Upper lobe of left lung (tissue), 6 donors: ENCODE results near the gene FTSJ3. TPM values are rescaled to one million over a fixed set of nuclear protein-coding genes. Genes with fewer than 3 reads are reported as not detected.

Experiments used
- ATAC-seq, 2 donors: fragments of 200-7000 bp; cut with Tn5 transposase; one replicate each; pipeline ENCODE4 v1.9.1; 2022; ENCODE audit warnings: mild to moderate bottlenecking in 2 of 2, moderate library complexity in 2 of 2; ENCODE audit not compliant: low FRiP score in 2 of 2
- DNase-seq, 2 donors: peaks; one replicate each; pipeline ENCODE4 v3.0.0-alpha.2; 2019 to 2020
- H3K27ac ChIP-seq, 4 donors: fragments of 200-600 bp; sonication (generic); one replicate each; pipeline ENCODE4 v1.5.1; 2016 to 2019
- H3K27me3 ChIP-seq, 4 donors: fragments of 200-600 bp; sonication (generic); one replicate each; pipeline ENCODE4 v1.5.1; 2017 to 2019
- H3K36me3 ChIP-seq, 4 donors: fragments of 200-600 bp; sonication (generic); one replicate each; pipeline ENCODE4 v1.5.1; 2016 to 2019
- H3K4me1 ChIP-seq, 4 donors: fragments of 200-600 bp; sonication (generic); one replicate each; pipeline ENCODE4 v1.5.1; 2018 to 2019
- H3K4me3 ChIP-seq, 4 donors: fragments of 200-600 bp; sonication (generic); one replicate each; pipeline ENCODE4 v1.5.1; 2017 to 2019; ENCODE audit warnings: mild to moderate bottlenecking in 2 of 4, moderate library complexity in 1 of 4
- H3K9me3 ChIP-seq, 4 donors: fragments of 200-600 bp; sonication (generic); one replicate each; pipeline ENCODE4 v1.5.1; 2018 to 2019
- EP300 ChIP-seq, 4 donors: sonication (generic); formaldehyde crosslinking; IDR thresholded peaks; one replicate each; pipeline ENCODE4 v1.5.1; 2017; ENCODE audit warnings: antibody characterized with exemption in 4 of 4, control low read depth in 2 of 4
- POLR2A ChIP-seq, 4 donors: fragments of 450-650 bp; IDR thresholded peaks; one replicate each; pipeline ENCODE4 v1.5.1; 2016 to 2017; ENCODE audit warnings: antibody characterized with exemption in 4 of 4, mild to moderate bottlenecking in 2 of 4
- POLR2AphosphoS5 ChIP-seq, 2 donors: sonication (generic); formaldehyde crosslinking; IDR thresholded peaks; one replicate each; pipeline ENCODE4 v1.5.1; 2017; ENCODE audit warnings: antibody characterized with exemption in 2 of 2
- WGBS, 2 donors: methylation state at CpG; one replicate each; pipeline ENCODE4 v1.1.5; 2017 to 2018; 5-methylcytosine and 5-hydroxymethylcytosine counted together
- total RNA-seq, 6 donors: library from RNA; depleted of rRNA in 4 of 6; stranded (reverse); fragments of >200 nt in 4 of 6; gene quantifications; one replicate each; pipeline versions ENCODE4 v1.1.0 to v1.2.1, GENCODE V29; 2016 to 2021
- TF ChIP-seq, protein P1 (sequence below), 6 experiments: fragments of 450-650 bp in 4 of 6; fragments of 200-600 bp in 2 of 6; sonication (generic) in 2 of 6; IDR thresholded peaks; one replicate each; pipeline ENCODE4 v1.5.1; 2016 to 2019; ENCODE audit warnings: antibody characterized with exemption in 6 of 6
- donor health status: DM: no; HTN: no; CAD: no; lungs with moderate emphysema.
- donor health status: DM: no; HTN: yes; CAD: no; lungs with severe emphysema.

Gene FTSJ3
- total RNA-seq, 6 donors from 2014 or later, result 24.7 to 75.4 (median 41.8) TPM

- Histone ChIP-seq H3K4me3 (no peak overlapping the region), H3K36me3 (peaks cover 30 to 58% (median 52%) of the 10 kb centered on the region in 4 donors), H3K9me3 (no peaks in the 10 kb centered on the region), H3K4me1 (peaks cover 44 to 58% (median 54%) of the 10 kb centered on the region in 4 donors), H3K27me3 (no peaks in the 10 kb centered on the region), H3K27ac (peak overlapping the region in 3 of 4 donors; percentile 96 to 97 (median 97))
- no peak for DNase-seq
- no peak for ATAC-seq
- WGBS, 2 donors, result 94 to 95% methylated on average over 7 of the region's 7 CpGs
- TF ChIP-seq, protein P1, sequence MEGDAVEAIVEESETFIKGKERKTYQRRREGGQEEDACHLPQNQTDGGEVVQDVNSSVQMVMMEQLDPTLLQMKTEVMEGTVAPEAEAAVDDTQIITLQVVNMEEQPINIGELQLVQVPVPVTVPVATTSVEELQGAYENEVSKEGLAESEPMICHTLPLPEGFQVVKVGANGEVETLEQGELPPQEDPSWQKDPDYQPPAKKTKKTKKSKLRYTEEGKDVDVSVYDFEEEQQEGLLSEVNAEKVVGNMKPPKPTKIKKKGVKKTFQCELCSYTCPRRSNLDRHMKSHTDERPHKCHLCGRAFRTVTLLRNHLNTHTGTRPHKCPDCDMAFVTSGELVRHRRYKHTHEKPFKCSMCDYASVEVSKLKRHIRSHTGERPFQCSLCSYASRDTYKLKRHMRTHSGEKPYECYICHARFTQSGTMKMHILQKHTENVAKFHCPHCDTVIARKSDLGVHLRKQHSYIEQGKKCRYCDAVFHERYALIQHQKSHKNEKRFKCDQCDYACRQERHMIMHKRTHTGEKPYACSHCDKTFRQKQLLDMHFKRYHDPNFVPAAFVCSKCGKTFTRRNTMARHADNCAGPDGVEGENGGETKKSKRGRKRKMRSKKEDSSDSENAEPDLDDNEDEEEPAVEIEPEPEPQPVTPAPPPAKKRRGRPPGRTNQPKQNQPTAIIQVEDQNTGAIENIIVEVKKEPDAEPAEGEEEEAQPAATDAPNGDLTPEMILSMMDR (IDR thresholded peaks at IDR 0.05), result no peak
- TF ChIP-seq POLR2A (IDR thresholded peaks at IDR 0.05) (no peak), EP300 (IDR thresholded peaks at IDR 0.05) (no peak), POLR2AphosphoS5 (IDR thresholded peaks at IDR 0.05) (no peak)
These were observed 9.3 kb upstream of the FTSJ3 start for GRCh38 chr17:63836811-63837210.

GRCh38 chr17:63835167-63835720, 7.8 kb upstream of the FTSJ3 start:
- TF ChIP-seq, protein P1 (IDR thresholded peaks at IDR 0.05), result no peak
- TF ChIP-seq POLR2A (IDR thresholded peaks at IDR 0.05) (no peak), POLR2AphosphoS5 (IDR thresholded peaks at IDR 0.05) (no peak), EP300 (IDR thresholded peaks at IDR 0.05) (no peak)
- no peak for DNase-seq
- WGBS, 2 donors, result 87 to 92% methylated on average over 9 of the region's 9 CpGs
- Histone ChIP-seq H3K4me1 (peaks cover 33 to 42% (median 40%) of the 10 kb centered on the region in 4 donors), H3K9me3 (no peaks in the 10 kb centered on the region), H3K36me3 (peaks cover 44 to 74% (median 67%) of the 10 kb centered on the region in 4 donors), H3K27ac (peak overlapping the region in 1 of 4 donors; percentile 55), H3K4me3 (no peak overlapping the region), H3K27me3 (no peaks in the 10 kb centered on the region)
- ATAC-seq, result no peak

DNA sequence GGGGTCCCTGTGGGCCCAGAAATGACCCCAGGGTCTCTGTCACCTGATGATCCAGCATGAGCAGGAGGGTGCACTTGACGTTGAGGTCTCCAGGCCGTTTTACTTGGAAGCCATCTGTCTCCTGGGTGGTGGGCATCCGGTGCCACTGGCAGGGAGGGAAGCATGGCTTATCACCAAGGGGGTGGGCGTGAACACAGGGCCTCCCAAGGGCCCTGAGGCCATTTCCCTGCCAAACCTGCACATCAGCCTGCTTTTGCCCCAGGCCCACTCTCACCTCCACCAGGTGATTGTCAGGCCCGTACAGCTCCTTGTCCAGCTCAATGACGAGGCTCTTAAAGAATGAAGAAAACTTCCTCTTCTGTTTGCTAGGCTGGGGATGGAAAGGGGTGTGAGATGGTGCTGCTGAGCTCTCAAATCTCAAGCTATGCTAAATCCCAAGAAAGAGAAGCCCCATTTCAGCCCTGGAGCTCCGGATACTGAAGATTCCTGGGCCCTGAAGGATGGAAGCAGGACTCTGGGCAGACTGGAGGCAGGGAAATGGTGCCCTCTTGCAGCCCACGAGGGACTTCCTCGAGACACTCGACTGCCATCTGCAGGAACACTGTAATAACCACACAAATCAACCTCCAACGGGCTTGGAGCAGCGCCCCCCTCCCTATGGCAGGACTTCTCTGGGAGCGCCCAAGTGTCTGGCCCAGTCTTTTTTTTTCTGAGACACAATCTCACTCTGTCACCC, 7.1 kb upstream of the FTSJ3 start:
- ATAC-seq (peak; percentile 37 to 38), DNase-seq (peak in 1 of 2 donors; percentile 59)
- 30 to 39% methylated on average over 8 to 13 of the region's 13 CpGs for WGBS, 2 donors
- no peak for TF ChIP-seq POLR2A (IDR thresholded peaks at IDR 0.05)
- TF ChIP-seq, protein P1 (IDR thresholded peaks at IDR 0.05), result peak in 4 of 6 experiments; percentile 23 to 52 (median 47)
- H3K27me3 ChIP-seq, result no peaks in the 10 kb centered on the region
- H3K4me1 ChIP-seq, result peaks cover 27 to 39% (median 35%) of the 10 kb centered on the region in 4 donors
- H3K9me3 ChIP-seq, result no peaks in the 10 kb centered on the region
- H3K27ac ChIP-seq, result peak overlapping the region in 1 of 4 donors; percentile 55
- H3K4me3 ChIP-seq, result no peak overlapping the region
- peaks cover 49 to 80% (median 74%) of the 10 kb centered on the region in 4 donors for H3K36me3 ChIP-seq

DNA sequence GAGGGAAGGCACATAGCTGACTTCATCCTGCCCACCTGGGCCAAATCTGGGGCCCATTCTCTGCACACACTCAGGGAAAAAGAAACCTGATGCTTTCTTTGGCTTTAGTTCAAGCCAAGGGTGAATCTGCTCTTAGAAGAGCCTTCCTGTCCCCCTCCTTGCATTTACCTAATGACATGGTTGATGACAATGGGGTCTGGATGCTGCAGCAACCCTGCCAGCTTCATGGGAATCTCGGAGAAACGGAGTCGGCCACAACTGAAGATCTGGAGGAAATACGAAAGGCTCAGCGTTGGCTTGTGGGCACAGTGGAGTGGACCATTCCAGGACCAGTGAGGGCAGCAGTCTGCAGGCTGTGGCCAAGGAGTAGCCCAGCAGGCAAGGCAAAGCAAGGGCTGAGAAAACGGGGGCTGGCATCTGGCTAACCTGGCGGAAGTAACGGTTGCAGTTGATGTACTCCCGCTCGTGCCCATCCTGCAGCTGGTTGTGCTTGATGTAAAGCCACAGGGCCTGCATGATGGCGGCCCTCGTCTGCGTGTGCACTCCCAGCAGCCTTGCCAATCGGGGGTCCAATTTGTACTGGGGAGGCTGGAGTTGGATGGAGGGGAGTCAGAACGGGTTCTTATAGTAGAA, 6.4 kb upstream of the FTSJ3 start:
- H3K27me3 ChIP-seq, result no peaks in the 10 kb centered on the region
- ATAC-seq (no peak), DNase-seq (peak in 1 of 2 donors; percentile 23)
- H3K9me3 ChIP-seq, result no peaks in the 10 kb centered on the region
- peaks cover 49 to 88% (median 79%) of the 10 kb centered on the region in 4 donors for H3K36me3 ChIP-seq
- no peak for TF ChIP-seq POLR2A (IDR thresholded peaks at IDR 0.05)
- TF ChIP-seq, protein P1 (IDR thresholded peaks at IDR 0.05), result no peak
- TF ChIP-seq EP300 (IDR thresholded peaks at IDR 0.05), result no peak
- TF ChIP-seq POLR2AphosphoS5 (IDR thresholded peaks at IDR 0.05), result no peak
- no peak overlapping the region for H3K4me3 ChIP-seq
- peaks cover 24 to 39% (median 35%) of the 10 kb centered on the region in 4 donors for H3K4me1 ChIP-seq
- peak overlapping the region in 1 of 4 donors; percentile 55 for H3K27ac ChIP-seq
- WGBS, 2 donors, result 95 to 96% methylated on average over 15 of the region's 15 CpGs
